ENCODE results near the gene NCOR2. TPM values are rescaled to one million over a fixed set of nuclear protein-coding genes. Genes with fewer than 3 reads are reported as not detected.

NCOR2 gene
- total RNA-seq, 3 donors from 2014 or later (not counting 1 experiment from before 2014, with no cell fraction given): 109 to 126 (median 125) TPM

GRCh38 chr12:124576061-124576650 lies 8.7 kb upstream of the NCOR2 start:
- Mint-ChIP-seq H3K27me3 (ENCODE audit: low read depth in 2 of 2) (peaks cover 0 to 13% of the 10 kb centered on the region in 2 donors), H3K27ac (no peak overlapping the region), H3K4me1 (peaks cover 0 to 6% of the 10 kb centered on the region in 2 donors), H3K4me3 (no peak overlapping the region), H3K9me3 (no peaks in the 10 kb centered on the region), H3K36me3 (no peaks in the 10 kb centered on the region)
- DNase-seq (no peak), ATAC-seq (no peak)
- no peak for TF ChIP-seq CTCF (IDR thresholded peaks at IDR 0.05)
- Histone ChIP-seq H3K36me3 (ENCODE audit: control insufficient read depth, insufficient read depth, low read length) (no peaks in the 10 kb centered on the region), H3K4me1 (ENCODE audit: control insufficient read depth, insufficient read depth, low read length) (no peaks in the 10 kb centered on the region), H3K4me3 (ENCODE audit: low read length) (no peak overlapping the region), H3K27me3 (ENCODE audit: control insufficient read depth, insufficient read depth, low read length) (no peaks in the 10 kb centered on the region), H3K9me3 (ENCODE audit: control insufficient read depth, insufficient read depth, low read length) (peaks cover 8% of the 10 kb centered on the region), H3K27ac (ENCODE audit: low read length) (no peak overlapping the region)
- 97% methylated on average over 8 of the region's 8 CpGs for WGBS (ENCODE audit: insufficient coverage)
- intact Hi-C loops (cut with micrococcal nuclease): no loop called here

GRCh38 chr12:124573839-124574786 lies 6.7 kb upstream of the NCOR2 start:
- Mint-ChIP-seq H3K4me3 (no peak overlapping the region), H3K27me3 (ENCODE audit: low read depth in 2 of 2) (peaks cover 0 to 5% of the 10 kb centered on the region in 2 donors), H3K9me3 (no peaks in the 10 kb centered on the region), H3K4me1 (peaks cover 0 to 6% of the 10 kb centered on the region in 2 donors), H3K27ac (no peak overlapping the region), H3K36me3 (no peaks in the 10 kb centered on the region)
- ATAC-seq: no peak
- intact Hi-C loops (cut with micrococcal nuclease): no loop called here
- WGBS (ENCODE audit: insufficient coverage): 76% methylated on average over 18 of the region's 18 CpGs
- TF ChIP-seq CTCF (IDR thresholded peaks at IDR 0.05): no peak
- no peaks in the 10 kb centered on the region for H3K27me3 ChIP-seq (ENCODE audit: control insufficient read depth, insufficient read depth, low read length)
- H3K27ac ChIP-seq (ENCODE audit: low read length): no peak overlapping the region
- peaks cover 8% of the 10 kb centered on the region for H3K9me3 ChIP-seq (ENCODE audit: control insufficient read depth, insufficient read depth, low read length)
- DNase-seq: no peak
- no peak overlapping the region for H3K4me3 ChIP-seq (ENCODE audit: low read length)
- H3K36me3 ChIP-seq (ENCODE audit: control insufficient read depth, insufficient read depth, low read length): no peaks in the 10 kb centered on the region
- peaks cover 3% of the 10 kb centered on the region for H3K4me1 ChIP-seq (ENCODE audit: control insufficient read depth, insufficient read depth, low read length)

- H3K4me1 ChIP-seq (ENCODE audit: control insufficient read depth, insufficient read depth, low read length): peaks cover 18% of the 10 kb centered on the region
- H3K27ac Mint-ChIP-seq: no peak overlapping the region
- ATAC-seq (no peak), DNase-seq (no peak)
- no peak overlapping the region for H3K4me3 Mint-ChIP-seq
- no peaks in the 10 kb centered on the region for H3K36me3 Mint-ChIP-seq
- no peaks in the 10 kb centered on the region for H3K36me3 ChIP-seq (ENCODE audit: control insufficient read depth, insufficient read depth, low read length)
- no peak overlapping the region for H3K27ac ChIP-seq (ENCODE audit: low read length)
- peaks cover 5 to 7% of the 10 kb centered on the region in 2 donors for H3K4me1 Mint-ChIP-seq
- H3K27me3 ChIP-seq (ENCODE audit: control insufficient read depth, insufficient read depth, low read length): no peaks in the 10 kb centered on the region
- intact Hi-C loops (cut with micrococcal nuclease): no loop called here
- WGBS (ENCODE audit: insufficient coverage): 100% methylated on average over 1 of the region's 2 CpGs
- no peaks in the 10 kb centered on the region for H3K9me3 Mint-ChIP-seq
- peaks cover 2% of the 10 kb centered on the region for H3K9me3 ChIP-seq (ENCODE audit: control insufficient read depth, insufficient read depth, low read length)
- H3K4me3 ChIP-seq (ENCODE audit: low read length): no peak overlapping the region
- no peaks in the 10 kb centered on the region for H3K27me3 Mint-ChIP-seq (ENCODE audit: low read depth in 2 of 2)
- TF ChIP-seq CTCF (IDR thresholded peaks at IDR 0.05): no peak
Observed at GRCh38 chr12:124571556-124571955, 4.1 kb upstream of the NCOR2 start.
